HepG2 (cell line): Measurements from ENCODE around the gene CCND2. TPM values are rescaled to one million over a fixed set of nuclear protein-coding genes. Genes with fewer than 3 reads are reported as not detected.
A peak's percentile ranks its signal among the peaks of the same experiment; 100 is the strongest.

ENCODE experiments used
- ATAC-seq: fragments of 200-7000 bp; cut with Tn5 transposase; 3 replicates; pipeline ENCODE4 v1.9.1; 2020; ENCODE audit warnings: mild to moderate bottlenecking, moderate library complexity
- BruUV-seq: library from RNA; stranded (reverse); fragments of 400-500 nt; replicated peaks from 2 replicates; lab custom pipeline; 2021; lab: Mats Ljungman, UMichigan
- CTCF ChIA-PET: fragments of 300-600 bp; formaldehyde crosslinking; extraction: SDS; loops from one replicate; lab custom pipeline; 2021; ENCODE audit warnings: low total read pairs, inconsistent platforms, low intra/inter-chr PET ratio; lab: Yijun Ruan, JAX
- POLR2A ChIA-PET: fragments of 350-600 bp; sonication (Branson Sonifier 250); formaldehyde crosslinking; loops from one replicate; lab custom pipeline; 2020; ENCODE audit warnings: antibody characterized with exemption, inconsistent platforms; lab: Yijun Ruan, JAX
- DNase-seq: peaks from one replicate; pipeline ENCODE4 v3.0.0-alpha.2; 2015; ENCODE audit warnings: low spot score
- FAIRE-seq: peaks from 3 replicates; lab custom pipeline; 2011; peaks lifted over from hg19 to GRCh38; lab: Jason Lieb, UNC
- H2AFZ ChIP-seq: one replicate; pipeline ENCODE4 v1.6.1; 2011; ENCODE audit warnings: low read length, inconsistent platforms
- H3K27ac ChIP-seq: fragments of 300-600 bp; 3 replicates; pipeline ENCODE4 v1.8.0; 2011; ENCODE audit warnings: mixed run types, mild to moderate bottlenecking, mixed read lengths, low read length, inconsistent platforms; ENCODE audit not compliant: insufficient read depth; ENCODE audit errors: extremely low read length
- H3K27me3 ChIP-seq, 2 experiments: fragments of 200-600 bp in 1 of 2; 2 replicates in 1 of 2; 3 replicates in 1 of 2; pipeline versions ENCODE4 v1.6.0 to v1.8.0; 2011; ENCODE audit warnings: low read length in 2 of 2, mild to moderate bottlenecking in 2 of 2, moderate library complexity in 2 of 2, inconsistent platforms in 1 of 2; ENCODE audit not compliant: insufficient read depth in 2 of 2, control insufficient read depth in 1 of 2
- H3K36me3 ChIP-seq, 2 experiments: fragments of 200-600 bp in 1 of 2; replicated peaks in 1 of 2; 2 replicates in 1 of 2; 3 replicates in 1 of 2; pipeline versions ENCODE4 v1.5.1 to v1.8.0; 2011; ENCODE audit warnings: low read length in 2 of 2, inconsistent platforms in 1 of 2; ENCODE audit not compliant: insufficient read depth in 2 of 2, control insufficient read depth in 1 of 2
- H3K4me1 ChIP-seq: 2 replicates; pipeline ENCODE4 v1.5.1; 2012; ENCODE audit warnings: low read length, inconsistent platforms; ENCODE audit not compliant: insufficient read depth
- H3K4me2 ChIP-seq: 2 replicates; pipeline ENCODE4 v1.6.0; 2011; ENCODE audit warnings: low read depth, low read length, inconsistent platforms
- H3K4me3 ChIP-seq, 3 experiments: fragments of 200-600 bp in 1 of 3; sonication (generic), shearing (Covaris generic) in 1 of 3; replicated peaks in 1 of 3; 2 replicates each; pipeline ENCODE4 v1.5.1; 2011 to 2016; ENCODE audit warnings: low read length in 3 of 3, inconsistent platforms in 2 of 3, low read depth in 2 of 3, mild to moderate bottlenecking in 2 of 3, control low read depth in 1 of 3, mixed read lengths in 1 of 3; ENCODE audit not compliant: insufficient read depth in 1 of 3
- H3K79me2 ChIP-seq: one replicate; pipeline ENCODE4 v1.6.1; 2011; ENCODE audit warnings: low read length, inconsistent platforms; ENCODE audit not compliant: insufficient read depth
- H3K9ac ChIP-seq: 2 replicates; pipeline ENCODE4 v1.6.0; 2011; ENCODE audit warnings: mild to moderate bottlenecking, low read depth, low read length, inconsistent platforms; ENCODE audit not compliant: insufficient read depth
- H3K9me3 ChIP-seq: 2 replicates; pipeline ENCODE4 v1.5.1; 2012; ENCODE audit warnings: mild to moderate bottlenecking, low read length
- H4K20me1 ChIP-seq: 2 replicates; pipeline ENCODE4 v1.6.0; 2011; ENCODE audit warnings: inconsistent platforms, mild to moderate bottlenecking, low read length, moderate library complexity; ENCODE audit not compliant: insufficient read depth
- AGO1 ChIP-seq: fragments of 200-400 bp; formaldehyde crosslinking; IDR thresholded peaks from 2 replicates; pipeline ENCODE4 v1.6.1; 2017; ENCODE audit warnings: mild to moderate bottlenecking, low read depth, low read length, moderate library complexity; ENCODE audit not compliant: poor library complexity, severe bottlenecking
- BRF2 ChIP-seq: sonication (generic); formaldehyde crosslinking; IDR thresholded peaks from 2 replicates; pipeline ENCODE4 v1.8.1; 2022; ENCODE audit warnings: mild to moderate bottlenecking, missing genetic modification reagents
- EZH2 ChIP-seq: conservative IDR thresholded peaks from 2 replicates; pipeline ENCODE4 v1.6.1; 2012; ENCODE audit warnings: mild to moderate bottlenecking, low read depth, low read length, moderate library complexity
- HOXA3 ChIP-seq: sonication (generic); formaldehyde crosslinking; IDR thresholded peaks from 2 replicates; pipeline ENCODE4 v1.5.0; 2020; ENCODE audit warnings: missing genetic modification reagents
- HOXA7 ChIP-seq: sonication (generic); formaldehyde crosslinking; IDR thresholded peaks from 2 replicates; pipeline ENCODE4 v1.8.1; 2022; ENCODE audit warnings: mild to moderate bottlenecking, missing genetic modification reagents, moderate library complexity
- KAT7 ChIP-seq: IDR thresholded peaks from 2 replicates; pipeline ENCODE4 v1.6.1; 2018; ENCODE audit warnings: borderline replicate concordance, missing compliant biosample characterization
- MATR3 ChIP-seq: sonication (generic); formaldehyde crosslinking; IDR thresholded peaks from 2 replicates; pipeline ENCODE4 v1.4.0; 2020; ENCODE audit warnings: missing genetic modification reagents
- NFRKB ChIP-seq: fragments of 450-650 bp; IDR thresholded peaks from 2 replicates; pipeline ENCODE4 v1.6.1; 2017
- RFX5 ChIP-seq: IDR thresholded peaks from 2 replicates; pipeline ENCODE4 v1.6.1; 2011; ENCODE audit warnings: low read depth, low read length, improper control_type of control experiment
- RFXAP ChIP-seq: sonication (generic); formaldehyde crosslinking; IDR thresholded peaks from 2 replicates; pipeline ENCODE4 v1.4.0; 2020; ENCODE audit warnings: missing genetic modification reagents, borderline replicate concordance
- SMARCE1 ChIP-seq: fragments of 450-650 bp; IDR thresholded peaks from 2 replicates; pipeline ENCODE4 v1.6.1; 2017; ENCODE audit warnings: borderline replicate concordance
- ZFY ChIP-seq: sonication (generic); formaldehyde crosslinking; IDR thresholded peaks from 2 replicates; pipeline ENCODE4 v1.4.0; 2020; ENCODE audit warnings: missing genetic modification reagents
- ZNF121 ChIP-seq: sonication (generic); formaldehyde crosslinking; IDR thresholded peaks from 2 replicates; pipeline ENCODE4 v1.5.0; 2020; ENCODE audit warnings: mild to moderate bottlenecking, missing genetic modification reagents
- ZNF136 ChIP-seq: sonication (generic); formaldehyde crosslinking; IDR thresholded peaks from 2 replicates; pipeline ENCODE4 v1.8.1; 2022; ENCODE audit warnings: low read depth, mild to moderate bottlenecking, moderate library complexity, missing genetic modification reagents
- ZNF180 ChIP-seq: sonication (generic); formaldehyde crosslinking; IDR thresholded peaks from 2 replicates; pipeline ENCODE4 v1.4.0; 2020; ENCODE audit warnings: low read depth, missing genetic modification reagents, borderline replicate concordance
- ZNF329 ChIP-seq: sonication (generic); formaldehyde crosslinking; IDR thresholded peaks from 2 replicates; pipeline ENCODE4 v1.9.0; 2021; ENCODE audit warnings: low read depth, mild to moderate bottlenecking, missing genetic modification reagents
- ZNF33A ChIP-seq: sonication (generic); formaldehyde crosslinking; IDR thresholded peaks from 2 replicates; pipeline ENCODE4 v1.5.1; 2020; ENCODE audit warnings: missing genetic modification reagents, mild to moderate bottlenecking, moderate library complexity, borderline replicate concordance
- ZNF556 ChIP-seq: sonication (generic); formaldehyde crosslinking; IDR thresholded peaks from 2 replicates; pipeline ENCODE4 v1.4.0; 2020; ENCODE audit warnings: mild to moderate bottlenecking, missing genetic modification reagents, borderline replicate concordance
- ZNF883 ChIP-seq: sonication (generic); formaldehyde crosslinking; IDR thresholded peaks from 2 replicates; pipeline ENCODE4 v1.5.1; 2020; ENCODE audit warnings: mild to moderate bottlenecking, missing genetic modification reagents; ENCODE audit errors: not compliant biosample characterization
- whole genome bisulfite sequencing: methylation state at CpG from one replicate; pipeline ENCODE4 v1.1.6; 2017; ENCODE audit warnings: low lambda C conversion rate; 5-methylcytosine and 5-hydroxymethylcytosine counted together
- in situ Hi-C: cut with HindIII; loops from 2 replicates; pipeline ENCODE4 v1.10.0; 2017; ENCODE audit warnings: low pct_unique_long_range_greater_than_20kb; ENCODE audit not compliant: extremely low pct_ligation_motif_present
- intact Hi-C: fragments of 100-400 bp; cut with micrococcal nuclease; formaldehyde crosslinking; loops from one replicate; pipeline ENCODE4 v1.10.0; 2022; ENCODE audit not compliant: unreplicated experiment
- polyA plus RNA-seq, 8 experiments: library from polyadenylated mRNA; depleted of rRNA in 3 of 8; stranded (reverse) in 7 of 8; unstranded in 1 of 8; fragments of >200 nt; fragmentation: Illumina TruSeq in 4 of 8; extraction: Trizol in 4 of 8; gene quantifications; 2 replicates each; pipeline versions ENCODE4 v1.2.1 to v1.2.3, GENCODE V29; 2011 to 2016; ENCODE audit warnings: low read depth in 4 of 8, missing spikeins in 1 of 8, mixed read lengths in 1 of 8; ENCODE audit not compliant: insufficient read depth in 1 of 8
- total RNA-seq, 5 experiments: library from RNA; depleted of rRNA; stranded (reverse); fragments of >200 nt; fragmentation: Illumina TruSeq; extraction: Trizol; gene quantifications; 2 replicates each; pipeline ENCODE4 v1.2.3, GENCODE V29; 2016; ENCODE audit warnings: low read depth in 1 of 5
- TF ChIP-seq, protein P1 (sequence below): sonication (generic); formaldehyde crosslinking; IDR thresholded peaks from 2 replicates; pipeline ENCODE4 v1.4.0; 2020; ENCODE audit warnings: missing genetic modification reagents, mild to moderate bottlenecking, borderline replicate concordance

CCND2 gene
- total and polyA plus RNA-seq, 2 of the 13 experiments (the other 11 are each of a cell fraction or from before 2014, with no cell fraction given), result 0.61 to 1.4 TPM

DNA sequence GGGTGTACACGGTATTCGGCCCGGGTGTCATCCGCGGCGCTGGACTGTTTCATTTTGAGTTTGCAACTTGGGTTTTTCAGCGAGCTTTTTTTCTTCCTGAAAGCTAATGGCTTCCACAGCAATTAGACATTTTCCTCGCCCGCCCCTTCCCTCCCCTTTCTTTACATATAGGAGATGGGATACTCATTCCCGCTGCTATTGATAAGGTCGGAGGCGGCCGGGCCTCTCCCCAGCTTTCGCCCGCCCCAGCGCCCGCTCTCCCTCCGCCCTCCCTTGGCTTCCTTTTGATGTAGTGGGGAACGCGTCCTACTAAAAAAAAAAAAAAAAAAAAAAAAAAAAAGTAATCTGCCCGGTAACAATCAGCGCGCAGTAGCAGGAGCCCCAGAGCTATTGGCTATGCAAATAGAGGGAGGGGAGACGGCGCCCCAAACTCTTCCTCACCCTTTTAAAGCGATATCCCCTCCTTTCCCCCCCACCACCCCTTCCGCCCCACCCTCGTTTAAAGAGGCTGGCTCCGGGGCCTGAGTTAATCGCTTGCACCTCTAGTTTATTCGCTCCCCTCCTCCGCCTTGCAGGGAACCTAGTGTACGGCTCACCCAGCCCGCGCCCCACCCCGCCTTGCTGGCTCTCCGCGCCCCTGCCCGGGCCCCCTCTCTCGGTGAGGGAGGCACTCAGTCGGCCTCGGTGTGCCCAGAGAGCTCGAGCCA lies 1.7 kb upstream of the CCND2 start:
- H3K9ac ChIP-seq, result no peak overlapping the region
- ATAC-seq, result no peak
- intact Hi-C loops, result no loop called here
- no peak overlapping the region for H2AFZ ChIP-seq
- H3K79me2 ChIP-seq, result no peaks in the 10 kb centered on the region
- WGBS, result 26% methylated on average over 40 of the region's 43 CpGs
- in situ Hi-C loops, result loop anchor here (10.0 kb wide), 1 partner anchor 967 kb away; no protein-coding TSS in a partner anchor
- no peaks in the 10 kb centered on the region for H3K9me3 ChIP-seq
- BruUV-seq, result no TSS peak
- peak overlapping the region; percentile 39 for H3K4me2 ChIP-seq
- no peaks in the 10 kb centered on the region; the same call in 1 of the 2 replicates for H4K20me1 ChIP-seq
- no peak for FAIRE-seq
- POLR2A ChIA-PET, result interaction anchor here (0.8 kb wide), 1 partner anchor 279 kb away, joined by 5 read pairs; no protein-coding TSS in a partner anchor
- TF ChIP-seq EZH2, result peak; percentile 22; the same call in 1 of the 2 replicates
- TF ChIP-seq ZNF180 (CRISPR knock-in tag), result no peak
- TF ChIP-seq ZNF136 (CRISPR knock-in tag), result no peak
- no peak for TF ChIP-seq HOXA3
- no peak for TF ChIP-seq ZFY (CRISPR knock-in tag)
- TF ChIP-seq AGO1, result peak; percentile 17
- TF ChIP-seq NFRKB, result no peak
- no peak for TF ChIP-seq BRF2 (CRISPR knock-in tag)
- TF ChIP-seq MATR3 (CRISPR knock-in tag), result no peak
- TF ChIP-seq ZNF556 (CRISPR knock-in tag), result no peak
- TF ChIP-seq ZNF329 (CRISPR knock-in tag), result no peak
- no peak for TF ChIP-seq KAT7
- TF ChIP-seq, protein P1, sequence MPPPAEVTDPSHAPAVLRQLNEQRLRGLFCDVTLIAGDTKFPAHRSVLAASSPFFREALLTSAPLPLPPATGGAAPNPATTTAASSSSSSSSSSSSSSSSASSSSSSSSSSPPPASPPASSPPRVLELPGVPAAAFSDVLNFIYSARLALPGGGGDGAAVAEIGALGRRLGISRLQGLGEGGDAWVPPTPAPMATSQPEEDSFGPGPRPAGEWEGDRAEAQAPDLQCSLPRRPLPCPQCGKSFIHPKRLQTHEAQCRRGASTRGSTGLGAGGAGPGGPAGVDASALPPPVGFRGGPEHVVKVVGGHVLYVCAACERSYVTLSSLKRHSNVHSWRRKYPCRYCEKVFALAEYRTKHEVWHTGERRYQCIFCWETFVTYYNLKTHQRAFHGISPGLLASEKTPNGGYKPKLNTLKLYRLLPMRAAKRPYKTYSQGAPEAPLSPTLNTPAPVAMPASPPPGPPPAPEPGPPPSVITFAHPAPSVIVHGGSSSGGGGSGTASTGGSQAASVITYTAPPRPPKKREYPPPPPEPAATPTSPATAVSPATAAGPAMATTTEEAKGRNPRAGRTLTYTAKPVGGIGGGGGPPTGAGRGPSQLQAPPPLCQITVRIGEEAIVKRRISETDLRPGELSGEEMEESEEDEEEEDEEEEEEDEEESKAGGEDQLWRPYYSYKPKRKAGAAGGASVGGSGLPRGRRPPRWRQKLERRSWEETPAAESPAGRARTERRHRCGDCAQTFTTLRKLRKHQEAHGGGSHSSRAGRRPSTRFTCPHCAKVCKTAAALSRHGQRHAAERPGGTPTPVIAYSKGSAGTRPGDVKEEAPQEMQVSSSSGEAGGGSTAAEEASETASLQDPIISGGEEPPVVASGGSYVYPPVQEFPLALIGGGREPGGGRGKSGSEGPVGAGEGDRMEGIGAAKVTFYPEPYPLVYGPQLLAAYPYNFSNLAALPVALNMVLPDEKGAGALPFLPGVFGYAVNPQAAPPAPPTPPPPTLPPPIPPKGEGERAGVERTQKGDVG (CRISPR knock-in tag), result no peak
- 0 out of 2 replicates have a peak, but pooled peaks have one; percentile 22 for TF ChIP-seq RFXAP (CRISPR knock-in tag)
- TF ChIP-seq RFX5, result peak; percentile 91
- no peak for TF ChIP-seq ZNF121 (CRISPR knock-in tag)
- no peak for TF ChIP-seq ZNF33A (CRISPR knock-in tag)
- no peak for TF ChIP-seq HOXA7 (CRISPR knock-in tag)
- no peak for TF ChIP-seq ZNF883 (CRISPR knock-in tag)
- TF ChIP-seq SMARCE1, result no peak
- TF ChIP-seq, all 625 proteins: peak for 4
- Histone ChIP-seq H3K4me1 (peaks cover 53% of the 10 kb centered on the region), H3K4me3 (no peak overlapping the region), H3K27ac (no peak overlapping the region), H3K36me3 (no peaks in the 10 kb centered on the region), H3K27me3 (peaks cover 29 to 82% of the 10 kb centered on the region in 2 experiments)
- DNase-seq, result no peak
- CTCF ChIA-PET, result no interaction called here
